GM21367 (cell line): Measurements from ENCODE around the gene C12orf57.
"Not testable (repeated sequence)": the region's sequence is repeated elsewhere in the genome, so short reads cannot be mapped to it uniquely, and the experiment has no call there.

Experiments used
- ATAC-seq: cut with Tn5 transposase; IDR thresholded peaks from one replicate; pipeline ENCODE4 v1.9.1; 2021; ENCODE audit not compliant: unreplicated experiment

C12orf57 gene, protein sequence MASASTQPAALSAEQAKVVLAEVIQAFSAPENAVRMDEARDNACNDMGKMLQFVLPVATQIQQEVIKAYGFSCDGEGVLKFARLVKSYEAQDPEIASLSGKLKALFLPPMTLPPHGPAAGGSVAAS

DNA sequence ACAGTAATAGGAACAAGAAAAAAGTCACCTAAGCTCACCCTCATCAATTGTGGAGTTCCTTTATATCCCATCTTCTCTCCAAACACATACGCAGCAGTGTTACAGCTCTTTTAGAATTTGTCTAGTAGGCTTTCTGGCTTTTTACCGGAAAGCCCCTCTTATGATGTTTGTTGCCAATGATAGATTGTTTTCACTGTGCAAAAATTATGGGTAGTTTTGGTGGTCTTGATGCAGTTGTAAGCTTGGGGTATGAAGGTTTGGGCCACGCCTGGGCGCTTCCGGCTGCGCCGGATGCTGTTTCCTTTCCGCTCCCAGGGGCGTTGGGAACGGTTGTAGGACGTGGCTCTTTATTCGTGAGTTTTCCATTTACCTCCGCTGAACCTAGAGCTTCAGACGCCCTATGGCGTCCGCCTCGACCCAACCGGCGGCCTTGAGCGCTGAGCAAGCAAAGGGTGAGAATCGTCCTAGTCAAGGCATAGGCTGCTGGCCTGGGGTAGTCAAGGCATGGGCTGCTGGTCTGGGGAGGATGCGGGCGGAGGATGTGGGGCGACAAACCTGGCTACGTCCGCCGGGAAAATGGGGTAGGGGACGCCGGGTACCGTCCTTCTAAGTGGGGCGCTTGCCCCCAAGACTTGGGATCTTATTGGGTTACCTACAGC lies at the start of gene C12orf57, which contains the start of gene RNU7-1:
C12orf57 (plus strand) TSS at position 301 of the 659 bp plus-strand sequence; CDS start at position 401, 100 bp downstream.
RNU7-1 (plus strand) TSS at position 95 of the 659 bp plus-strand sequence.
- peak; percentile 21 for ATAC-seq

DNA sequence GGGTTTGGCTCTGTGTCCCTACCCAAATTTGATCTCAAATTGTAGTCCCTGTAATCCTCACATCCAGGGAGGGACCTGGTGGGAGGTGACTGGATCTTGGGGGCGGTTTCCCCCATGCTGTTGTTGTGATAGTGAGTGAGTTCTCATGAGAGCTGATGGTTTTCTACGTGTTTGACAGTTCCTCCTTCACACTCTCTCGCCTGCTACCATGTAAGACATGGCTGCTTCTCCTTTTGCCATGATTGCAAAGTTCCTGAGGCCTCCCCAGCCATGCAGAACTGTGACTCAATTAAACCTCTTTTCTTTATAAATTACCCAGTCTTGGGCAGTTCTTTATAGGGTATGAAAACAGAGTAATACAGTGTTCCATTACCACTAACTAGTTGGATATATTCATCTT lies 49.5 kb upstream of the C12orf57 start:
- no peak for ATAC-seq

DNA sequence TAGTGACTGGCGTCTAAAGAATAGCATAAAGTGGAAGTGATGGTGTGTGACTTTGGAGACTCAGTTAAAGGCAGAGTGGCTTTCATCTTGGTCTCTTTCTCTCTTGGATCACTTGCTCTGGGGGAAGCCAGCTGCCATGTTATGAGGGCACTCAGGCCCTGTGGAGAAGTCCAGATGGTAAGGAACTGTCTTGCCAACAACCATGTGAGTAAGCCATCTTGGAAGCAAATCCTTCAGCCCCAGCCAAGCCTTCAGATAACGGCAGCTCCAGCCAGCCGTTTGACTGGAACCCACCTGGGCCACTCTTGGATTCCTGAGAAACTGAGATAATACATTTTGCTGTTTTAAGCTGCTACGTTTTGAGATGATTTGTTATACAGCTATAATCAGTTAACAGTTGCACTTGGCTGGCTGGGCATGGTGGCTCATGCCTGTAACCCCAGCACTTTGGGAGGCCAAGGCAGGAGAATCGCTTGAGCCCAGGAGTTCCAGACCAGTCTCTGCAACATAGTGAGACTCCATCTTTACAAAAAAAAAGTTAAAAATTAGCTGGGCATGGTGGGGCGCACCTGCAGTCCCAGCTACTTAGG lies 46.9 kb upstream of the C12orf57 start:
- no peak for ATAC-seq

DNA sequence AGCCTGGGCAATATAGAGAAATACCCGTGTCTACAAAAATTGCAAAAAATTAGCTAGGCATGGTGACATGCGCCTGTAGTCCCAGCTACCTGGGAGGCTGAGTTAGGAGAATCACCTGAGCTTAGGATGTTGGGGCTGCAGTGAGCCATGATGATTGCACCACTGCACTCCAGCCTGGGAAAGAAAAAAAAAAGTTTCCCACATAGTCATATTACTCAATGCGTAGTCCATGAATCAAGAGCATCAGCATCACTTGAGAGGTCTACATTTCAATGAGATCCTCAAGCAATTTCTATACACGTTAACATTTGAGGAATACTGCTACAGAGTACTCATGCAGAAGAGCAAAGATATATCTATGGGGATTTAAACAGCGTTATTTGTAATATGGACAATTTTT lies 44.4 kb upstream of the C12orf57 start:
- no peak for ATAC-seq

DNA sequence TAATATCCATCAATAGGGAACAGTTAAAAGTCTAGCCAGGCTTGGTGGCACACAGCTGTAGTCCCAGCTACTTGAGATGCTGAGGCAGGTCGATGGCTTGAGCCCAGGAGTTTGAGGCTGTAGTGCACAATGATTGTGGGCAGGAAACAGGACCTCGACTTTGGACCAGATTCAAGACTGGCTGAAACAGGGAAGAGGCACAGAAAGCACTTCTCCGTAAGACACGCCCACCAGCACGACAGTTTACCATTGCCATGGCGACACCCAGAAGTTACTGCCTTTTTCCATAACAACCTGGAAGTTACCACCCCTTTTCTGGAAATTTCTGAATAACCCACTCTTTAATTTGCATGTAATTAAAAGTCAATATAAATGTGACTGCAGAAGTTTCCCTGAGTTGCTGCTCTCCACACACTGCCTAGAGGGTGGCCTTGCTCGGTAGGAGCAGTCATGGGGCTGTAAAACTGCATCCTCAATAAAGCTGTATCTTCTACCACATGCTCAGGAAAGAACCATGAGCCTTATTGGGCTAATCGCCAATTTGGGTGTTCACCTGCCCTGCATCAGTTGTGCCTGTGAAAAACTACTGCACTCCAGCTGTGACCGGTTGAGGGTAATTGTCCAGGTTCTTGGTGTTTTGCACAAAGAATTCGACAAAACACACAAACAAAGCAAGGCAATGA lies 43.8 kb upstream of the C12orf57 start:
- ATAC-seq: no peak

DNA sequence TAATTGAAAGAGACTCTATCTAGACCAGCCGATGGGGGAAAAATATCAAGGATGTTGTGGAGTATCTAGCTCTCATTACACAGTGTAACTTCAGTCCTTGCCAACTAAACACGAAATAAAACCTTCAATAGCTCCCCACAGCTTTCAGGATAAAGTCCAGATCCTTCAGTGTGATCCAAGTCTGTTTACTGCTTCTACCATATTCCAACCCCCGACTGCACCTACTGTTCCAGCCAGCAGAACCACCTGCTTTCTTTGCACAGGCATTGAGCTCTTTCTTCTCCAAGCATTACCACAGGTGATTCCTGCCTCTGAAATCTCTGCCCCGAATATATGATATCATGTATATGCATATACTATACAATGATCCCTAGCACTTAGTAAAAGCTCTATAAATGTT lies 41.4 kb upstream of the C12orf57 start:
- ATAC-seq: no peak

DNA sequence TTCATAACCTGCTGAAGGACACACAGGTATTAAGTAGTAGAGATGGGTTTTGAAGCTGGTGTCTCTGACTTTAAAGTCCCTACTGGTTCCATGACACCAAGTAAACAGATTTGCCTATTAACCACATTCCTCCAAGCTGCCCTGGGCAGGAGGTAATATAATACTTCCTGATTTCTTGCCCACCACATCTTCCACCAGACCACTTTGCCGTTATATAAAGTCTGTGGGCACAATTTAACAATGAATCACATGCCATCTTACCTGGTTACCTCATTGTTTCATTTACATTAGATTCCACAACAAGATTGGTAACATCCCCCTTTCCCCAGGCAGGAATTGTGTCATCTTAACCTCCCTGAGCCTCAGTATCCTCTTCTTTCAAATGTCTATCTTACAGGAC lies 40.1 kb upstream of the C12orf57 start:
- no peak for ATAC-seq

DNA sequence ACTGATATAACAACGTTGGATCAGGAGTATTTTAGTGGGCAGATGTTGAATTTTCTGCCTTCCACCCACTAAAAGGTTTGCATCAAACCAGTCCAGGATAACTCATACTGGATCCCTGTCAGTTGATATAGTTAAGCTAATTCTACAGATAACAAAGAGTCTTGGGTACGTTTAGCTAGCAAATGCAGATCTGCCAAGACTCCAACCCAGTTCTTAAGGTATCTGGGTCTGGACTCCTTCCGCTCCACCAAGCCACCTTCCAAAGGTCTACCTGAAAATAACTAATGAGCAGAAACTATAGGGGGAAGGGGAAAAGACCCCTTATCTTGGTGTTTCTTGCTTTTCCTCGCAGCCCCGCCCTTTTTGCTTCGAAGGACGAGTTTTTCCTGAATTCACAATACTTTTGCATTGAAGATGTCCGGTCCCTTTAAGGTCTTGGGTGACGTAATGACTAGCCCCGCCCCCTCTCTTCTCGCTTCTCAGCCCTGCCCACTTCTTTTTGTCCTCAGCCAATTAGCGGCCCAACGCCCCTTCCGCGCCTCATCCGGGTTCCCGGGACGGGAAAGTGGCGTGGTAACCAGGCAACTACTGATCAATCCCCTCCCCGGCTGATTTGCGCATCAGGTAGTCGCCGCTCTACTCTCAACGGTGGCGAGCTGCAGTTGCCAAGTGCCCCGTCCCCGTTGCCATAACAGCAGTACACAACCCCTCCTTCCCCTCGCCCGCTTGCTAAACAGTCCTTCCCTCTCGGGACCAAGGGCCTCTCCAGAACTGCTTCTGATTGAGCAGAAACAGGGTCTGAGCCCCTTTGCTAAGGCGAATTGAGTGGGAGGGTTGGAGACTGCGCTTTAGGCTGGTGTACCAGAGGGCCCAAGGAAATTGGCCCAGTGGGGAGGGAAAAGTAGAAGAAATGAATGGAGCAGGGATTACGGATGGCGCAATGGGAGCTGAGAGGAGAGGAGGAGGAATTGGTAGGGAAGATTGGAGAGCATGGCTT lies 39.2 kb upstream of the C12orf57 start, which contains the start of gene LRRC23:
LRRC23 (plus strand) TSS at position 543 of the 997 bp plus-strand sequence. CDS start 812 bp downstream, outside the sequence.
- peak; percentile 88 for ATAC-seq

DNA sequence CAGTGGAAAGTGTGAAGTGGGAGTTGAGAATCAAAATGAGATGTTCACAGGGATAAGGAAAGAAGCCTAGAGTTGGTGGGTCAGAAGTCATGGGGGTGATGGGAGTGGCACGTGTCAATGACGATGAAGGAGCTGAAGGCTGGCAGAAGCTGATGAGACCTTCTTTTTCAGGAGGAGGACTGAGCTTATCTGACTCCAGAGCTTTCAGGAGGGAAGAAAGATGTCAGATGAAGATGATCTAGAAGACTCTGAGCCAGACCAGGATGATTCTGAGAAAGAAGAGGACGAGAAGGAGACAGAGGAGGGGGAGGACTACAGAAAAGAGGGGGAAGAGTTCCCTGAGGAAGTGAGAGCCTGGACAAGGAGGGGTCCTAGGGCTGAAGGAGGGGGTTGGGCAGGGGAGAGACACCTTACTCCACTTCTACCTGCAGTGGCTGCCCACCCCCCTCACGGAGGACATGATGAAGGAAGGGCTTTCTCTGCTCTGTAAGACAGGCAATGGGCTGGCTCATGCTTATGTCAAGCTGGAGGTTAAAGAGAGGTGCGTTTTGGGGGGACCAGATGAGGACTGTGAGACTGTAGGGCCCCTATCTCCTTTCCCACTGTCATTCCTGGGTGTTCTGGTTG lies 38.3 kb upstream of the C12orf57 start:
- ATAC-seq: no peak

DNA sequence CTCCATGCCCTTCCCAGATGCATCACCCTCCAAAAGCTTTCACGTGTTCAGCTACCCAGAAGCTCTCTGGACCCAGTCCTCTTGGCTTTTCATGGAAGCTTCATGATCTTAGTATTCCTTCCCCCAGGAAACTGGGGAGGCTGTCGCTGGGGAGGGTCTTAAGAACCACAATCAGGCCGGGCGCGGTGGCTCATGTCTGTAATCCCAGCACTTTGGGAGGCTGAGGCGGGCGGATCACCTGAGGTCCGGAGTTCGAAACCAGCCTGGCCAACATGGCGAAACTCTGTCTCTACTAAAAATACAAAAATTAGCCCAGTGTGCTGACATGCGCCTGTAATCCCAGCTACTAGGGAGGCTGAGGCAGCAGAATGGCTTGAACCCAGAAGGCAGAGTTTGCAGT lies 35.7 kb upstream of the C12orf57 start:
- not testable (repeated sequence) for ATAC-seq

DNA sequence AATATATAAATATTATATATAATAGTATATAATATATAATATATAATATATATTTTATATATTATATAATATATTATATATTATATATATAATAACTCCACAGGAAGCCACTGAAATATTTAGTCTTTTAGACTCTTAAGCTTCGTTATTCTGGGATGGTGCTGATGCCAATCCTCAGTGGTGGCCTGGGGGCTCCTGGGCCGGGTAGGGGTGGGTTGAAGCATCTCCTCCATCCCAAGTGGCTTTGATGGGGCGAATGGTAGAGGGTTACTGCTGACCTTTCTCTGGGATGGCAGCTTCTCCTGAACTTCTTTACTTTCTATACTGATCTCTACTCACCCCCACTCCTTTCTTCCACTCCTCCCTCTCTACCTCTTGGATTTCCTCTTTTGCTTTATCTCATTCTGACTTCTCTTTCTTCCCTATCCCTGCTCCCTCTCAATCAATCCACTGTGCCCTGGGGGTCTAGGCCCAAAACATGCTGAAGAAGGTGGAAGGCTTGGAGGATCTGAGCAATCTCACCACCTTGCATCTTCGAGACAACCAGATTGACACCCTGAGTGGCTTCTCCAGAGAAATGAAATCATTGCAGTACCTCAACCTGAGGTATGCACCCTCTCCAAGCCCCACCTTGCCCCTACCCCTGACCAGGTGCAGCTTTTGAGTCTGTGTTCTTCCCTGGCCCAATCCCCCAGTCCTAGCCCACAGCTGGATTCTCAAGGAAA lies 34.2 kb upstream of the C12orf57 start:
- ATAC-seq: no peak

DNA sequence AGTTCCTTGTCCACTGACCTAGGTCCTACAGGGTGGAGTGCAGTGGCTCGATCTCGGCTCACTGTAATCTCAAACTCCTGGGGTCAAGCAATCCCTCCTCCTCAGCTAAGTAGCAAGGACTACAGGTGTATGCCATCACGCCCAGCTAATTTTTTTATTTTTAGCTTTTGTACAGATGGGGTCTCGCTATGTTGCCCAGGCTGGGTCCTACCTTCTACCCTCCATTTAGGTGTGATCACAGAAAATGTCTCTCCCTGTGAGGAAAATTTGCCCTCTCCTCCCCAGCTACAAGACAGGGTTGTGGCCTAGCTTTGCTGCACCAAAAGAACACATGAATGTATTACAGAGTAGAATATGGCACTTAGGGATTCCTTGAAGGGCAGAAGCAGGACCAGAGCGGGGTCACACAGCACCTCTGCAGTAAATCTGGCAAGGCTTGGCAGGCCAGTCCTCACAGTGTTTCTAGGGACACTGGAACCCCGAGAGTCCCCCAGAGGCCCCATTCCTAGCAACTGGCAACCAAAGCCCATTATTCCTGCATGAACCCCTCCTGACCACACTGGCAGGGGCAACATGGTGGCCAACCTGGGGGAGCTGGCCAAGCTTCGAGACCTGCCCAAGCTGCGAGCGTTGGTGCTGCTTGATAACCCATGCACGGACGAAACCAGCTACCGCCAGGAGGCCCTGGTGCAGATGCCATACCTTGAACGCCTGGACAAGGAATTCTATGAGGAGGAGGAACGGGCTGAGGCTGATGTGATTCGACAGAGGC lies 31.5 kb upstream of the C12orf57 start:
- ATAC-seq: no peak

DNA sequence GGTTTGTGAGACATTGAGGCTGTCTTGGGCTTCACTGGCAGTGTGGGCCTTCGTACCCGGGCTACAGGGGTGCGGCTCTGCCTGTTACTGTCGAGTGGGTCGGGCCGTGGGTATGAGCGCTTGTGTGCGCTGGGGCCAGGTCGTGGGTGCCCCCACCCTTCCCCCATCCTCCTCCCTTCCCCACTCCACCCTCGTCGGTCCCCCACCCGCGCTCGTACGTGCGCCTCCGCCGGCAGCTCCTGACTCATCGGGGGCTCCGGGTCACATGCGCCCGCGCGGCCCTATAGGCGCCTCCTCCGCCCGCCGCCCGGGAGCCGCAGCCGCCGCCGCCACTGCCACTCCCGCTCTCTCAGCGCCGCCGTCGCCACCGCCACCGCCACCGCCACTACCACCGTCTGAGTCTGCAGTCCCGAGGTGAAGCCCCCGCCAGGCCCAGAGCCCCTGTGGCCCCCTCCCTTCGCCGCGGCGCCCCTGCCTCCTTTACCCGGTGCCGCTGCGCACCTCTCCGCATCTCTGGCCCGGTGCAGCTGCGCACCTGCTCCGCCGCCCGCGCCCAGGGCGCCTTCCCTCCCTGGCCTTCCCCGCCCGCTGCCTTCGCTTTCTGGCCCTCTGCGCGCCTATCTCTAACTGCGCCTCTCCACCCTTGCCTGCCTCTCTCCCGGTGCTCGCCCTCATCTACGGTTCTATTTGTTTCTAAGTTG lies 29.4 kb upstream of the C12orf57 start, which contains the start of gene ENO2:
ENO2 (plus strand) TSS at position 335 of the 701 bp plus-strand sequence. CDS start 1,253 bp downstream, outside the sequence.
- ATAC-seq: no peak

DNA sequence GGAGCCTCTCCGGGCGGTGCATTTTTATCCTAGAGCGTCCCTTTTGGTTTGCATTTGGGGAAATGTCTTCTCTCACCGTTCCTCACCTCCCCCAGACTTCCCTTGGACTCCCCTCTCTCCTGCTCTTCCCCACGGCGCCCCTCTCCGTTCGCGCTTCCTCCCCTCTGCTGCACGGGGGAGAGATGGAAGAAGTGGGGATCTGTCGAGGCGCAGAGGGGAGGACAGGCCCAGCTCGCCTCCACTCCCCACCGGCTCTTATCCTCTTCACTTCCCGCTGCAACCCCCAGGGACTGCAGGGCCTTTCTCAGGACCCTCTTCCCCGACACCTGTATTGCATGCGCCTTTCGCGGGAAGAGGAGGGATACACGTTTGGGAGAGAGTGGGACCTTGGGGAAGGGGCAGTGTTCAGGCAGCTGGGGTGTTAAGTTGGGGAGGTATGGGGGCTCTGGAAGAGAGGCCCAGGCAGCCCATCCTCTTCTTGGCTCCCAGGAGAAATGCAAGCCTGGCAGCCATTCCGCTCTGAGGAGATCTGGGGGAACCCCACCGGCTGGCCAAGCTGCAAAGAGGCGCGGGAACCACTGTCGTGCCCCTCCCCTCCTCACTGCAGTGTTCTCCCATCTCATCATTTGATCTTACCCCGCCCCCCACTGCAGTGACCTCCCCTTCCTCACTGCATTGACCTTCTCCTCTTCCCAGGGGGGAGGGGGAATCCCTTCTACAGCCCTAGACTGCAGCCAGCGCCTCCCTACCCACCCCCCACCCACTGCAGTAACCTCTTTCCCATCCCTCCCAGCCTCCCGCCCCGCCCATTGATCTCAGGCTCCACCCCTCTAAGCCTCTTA lies 28.7 kb upstream of the C12orf57 start:
- no peak for ATAC-seq

DNA sequence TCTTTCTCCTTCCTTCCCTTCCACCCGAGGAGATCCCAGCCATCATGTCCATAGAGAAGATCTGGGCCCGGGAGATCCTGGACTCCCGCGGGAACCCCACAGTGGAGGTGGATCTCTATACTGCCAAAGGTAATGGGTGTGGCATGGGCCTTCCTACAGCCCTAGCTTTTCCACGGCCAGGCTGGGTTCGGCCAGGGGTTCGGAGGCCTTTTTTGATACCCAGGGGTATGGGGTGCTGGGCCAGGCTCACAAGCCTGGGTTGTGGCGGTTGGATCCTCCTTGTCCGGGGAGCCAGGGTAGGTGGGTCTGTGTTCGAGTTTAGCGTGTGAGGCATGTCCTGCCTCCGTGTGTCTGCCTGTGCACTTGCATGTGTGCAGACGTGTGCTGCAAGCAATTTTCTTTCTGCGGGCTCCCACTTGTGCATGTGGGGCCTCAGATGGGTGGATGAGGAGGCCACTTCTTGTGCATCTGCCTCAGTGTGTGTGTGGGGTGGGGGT lies 28.0 kb upstream of the C12orf57 start:
- ATAC-seq: no peak

DNA sequence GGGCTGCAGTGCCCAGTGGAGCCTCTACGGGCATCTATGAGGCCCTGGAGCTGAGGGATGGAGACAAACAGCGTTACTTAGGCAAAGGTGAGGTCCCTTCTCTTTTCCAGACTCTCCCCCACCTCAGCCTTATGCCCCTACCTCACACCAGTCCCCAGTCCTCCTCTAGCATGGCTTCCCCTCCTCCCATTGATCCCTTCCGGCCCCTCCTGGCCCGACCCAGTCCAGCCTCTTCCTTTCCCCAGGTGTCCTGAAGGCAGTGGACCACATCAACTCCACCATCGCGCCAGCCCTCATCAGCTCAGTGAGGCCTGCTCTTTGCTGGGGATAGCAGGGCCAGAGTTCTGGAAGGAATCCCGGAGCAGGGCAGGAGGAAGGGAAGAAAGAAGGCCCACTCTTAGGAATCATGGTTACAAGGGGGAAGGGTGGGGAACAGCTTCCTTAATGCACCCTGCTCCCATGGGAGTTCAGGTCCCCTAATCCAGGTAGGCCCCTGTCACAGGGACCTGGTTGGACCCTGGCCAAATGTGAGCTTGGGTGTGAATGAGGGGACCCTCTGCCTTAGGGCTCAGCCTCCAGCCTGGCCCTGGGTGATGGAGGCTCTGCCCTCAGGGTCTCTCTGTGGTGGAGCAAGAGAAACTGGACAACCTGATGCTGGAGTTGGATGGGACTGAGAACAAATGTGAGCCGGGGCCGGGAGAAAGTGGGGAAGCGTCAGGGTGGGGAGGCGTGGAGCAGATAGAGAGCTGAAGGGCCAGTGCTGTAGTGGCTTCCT lies 27.2 kb upstream of the C12orf57 start:
- ATAC-seq: no peak
